Measurements from ENCODE around the gene CNGB1.

CNGB1 gene

GRCh38 chr16:57894390-57895080, 76.4 kb downstream of the CNGB1 start:
- no peak for TF ChIP-seq RAD21 (IDR thresholded peaks at IDR 0.05; ENCODE audit: low read depth)
- no peak for TF ChIP-seq TEAD4 (IDR thresholded peaks at IDR 0.05)
- TF ChIP-seq FOXM1 (IDR thresholded peaks at IDR 0.05; ENCODE audit: borderline replicate concordance, low read depth), result no peak
- TF ChIP-seq CEBPB (IDR thresholded peaks at IDR 0.05), result no peak
- no peak for TF ChIP-seq EP300 (IDR thresholded peaks at IDR 0.05; ENCODE audit: borderline replicate concordance)
- TF ChIP-seq NFIC (IDR thresholded peaks at IDR 0.05), result no peak
- TF ChIP-seq USF1 (IDR thresholded peaks at IDR 0.05), result no peak
- TF ChIP-seq MAX (IDR thresholded peaks at IDR 0.05), result no peak
- no peak for TF ChIP-seq ZBTB7A (IDR thresholded peaks at IDR 0.05; ENCODE audit: low read depth)
- TF ChIP-seq CREB1 (IDR thresholded peaks at IDR 0.05; ENCODE audit: low read depth), result no peak
- TF ChIP-seq TCF12 (IDR thresholded peaks at IDR 0.05; ENCODE audit: low read depth), result no peak
- no peak for TF ChIP-seq TAF1 (IDR thresholded peaks at IDR 0.05; ENCODE audit: low read depth)
- TF ChIP-seq YY1 (IDR thresholded peaks at IDR 0.05; ENCODE audit: low read depth), result no peak

- no peak for TF ChIP-seq REST (IDR thresholded peaks at IDR 0.05; ENCODE audit: low read depth)
- no peak for TF ChIP-seq EGR1 (IDR thresholded peaks at IDR 0.05)
- no peak for TF ChIP-seq EP300 (IDR thresholded peaks at IDR 0.05; ENCODE audit: borderline replicate concordance)
- TF ChIP-seq TEAD4 (IDR thresholded peaks at IDR 0.05), result peak; percentile 63
- peak; percentile 77 for TF ChIP-seq CEBPB (IDR thresholded peaks at IDR 0.05)
These were observed 77.2 kb downstream of the CNGB1 start for GRCh38 chr16:57893559-57894389.

GRCh38 chr16:57893217-57893558, 77.7 kb downstream of the CNGB1 start:
- no peak for TF ChIP-seq EGR1 (IDR thresholded peaks at IDR 0.05)
- TF ChIP-seq USF1 (IDR thresholded peaks at IDR 0.05), result no peak
- TF ChIP-seq TCF12 (IDR thresholded peaks at IDR 0.05; ENCODE audit: low read depth), result no peak
- no peak for TF ChIP-seq FOXM1 (IDR thresholded peaks at IDR 0.05; ENCODE audit: borderline replicate concordance, low read depth)
- TF ChIP-seq TAF1 (IDR thresholded peaks at IDR 0.05; ENCODE audit: low read depth), result no peak
- TF ChIP-seq EP300 (IDR thresholded peaks at IDR 0.05; ENCODE audit: borderline replicate concordance), result no peak
- TF ChIP-seq REST (IDR thresholded peaks at IDR 0.05; ENCODE audit: low read depth), result no peak
- no peak for TF ChIP-seq NFIC (IDR thresholded peaks at IDR 0.05)
- TF ChIP-seq CREB1 (IDR thresholded peaks at IDR 0.05; ENCODE audit: low read depth), result no peak
- TF ChIP-seq ZBTB7A (IDR thresholded peaks at IDR 0.05; ENCODE audit: low read depth), result no peak
- no peak for TF ChIP-seq CEBPB (IDR thresholded peaks at IDR 0.05)
- TF ChIP-seq MAX (IDR thresholded peaks at IDR 0.05), result no peak

GRCh38 chr16:57892447-57893096, 78.4 kb downstream of the CNGB1 start:
- TF ChIP-seq TCF12 (IDR thresholded peaks at IDR 0.05; ENCODE audit: low read depth) (no peak), TEAD4 (IDR thresholded peaks at IDR 0.05) (no peak), EP300 (IDR thresholded peaks at IDR 0.05; ENCODE audit: borderline replicate concordance) (no peak), TAF1 (IDR thresholded peaks at IDR 0.05; ENCODE audit: low read depth) (no peak), RAD21 (IDR thresholded peaks at IDR 0.05; ENCODE audit: low read depth) (no peak), EGR1 (IDR thresholded peaks at IDR 0.05) (no peak), USF1 (IDR thresholded peaks at IDR 0.05) (no peak), CREB1 (IDR thresholded peaks at IDR 0.05; ENCODE audit: low read depth) (no peak), YY1 (IDR thresholded peaks at IDR 0.05; ENCODE audit: low read depth) (no peak), CEBPB (IDR thresholded peaks at IDR 0.05) (no peak)

GRCh38 chr16:57892041-57892440, 78.9 kb downstream of the CNGB1 start:
- no peak for TF ChIP-seq TAF1 (IDR thresholded peaks at IDR 0.05; ENCODE audit: low read depth)
- TF ChIP-seq FOXM1 (IDR thresholded peaks at IDR 0.05; ENCODE audit: borderline replicate concordance, low read depth), result no peak
- no peak for TF ChIP-seq RAD21 (IDR thresholded peaks at IDR 0.05; ENCODE audit: low read depth)
- TF ChIP-seq CEBPB (IDR thresholded peaks at IDR 0.05), result no peak
- TF ChIP-seq CREB1 (IDR thresholded peaks at IDR 0.05; ENCODE audit: low read depth), result no peak
- TF ChIP-seq EP300 (IDR thresholded peaks at IDR 0.05; ENCODE audit: borderline replicate concordance), result no peak
- TF ChIP-seq ZBTB7A (IDR thresholded peaks at IDR 0.05; ENCODE audit: low read depth), result no peak
- no peak for TF ChIP-seq TCF12 (IDR thresholded peaks at IDR 0.05; ENCODE audit: low read depth)
- no peak for TF ChIP-seq EGR1 (IDR thresholded peaks at IDR 0.05)
- no peak for TF ChIP-seq USF1 (IDR thresholded peaks at IDR 0.05)
